GM12878 (cell line): ENCODE data around the gene KCTD8. TPM values are rescaled to one million over a fixed set of nuclear protein-coding genes. Genes with fewer than 3 reads are reported as not detected.

Experiments
- ATAC-seq: fragments of 200-7000 bp; cut with Tn5 transposase; 3 replicates; pipeline ENCODE4 v1.9.1; 2020; ENCODE audit warnings: mild to moderate bottlenecking, moderate library complexity
- BruUV-seq: library from RNA; stranded (reverse); fragments of 400-500 nt; replicated peaks from 2 replicates; lab custom pipeline; 2021; lab: Mats Ljungman, UMichigan
- CTCF ChIA-PET: fragments of 300-600 bp; sonication (Branson Sonifier 250); formaldehyde crosslinking; extraction: SDS; loops from one replicate; lab custom pipeline; 2021; ENCODE audit warnings: inconsistent platforms; lab: Yijun Ruan, JAX
- POLR2A ChIA-PET: fragments of 350-600 bp; formaldehyde crosslinking; extraction: SDS; loops from one replicate; lab custom pipeline; 2021; ENCODE audit warnings: inconsistent platforms; lab: Charles Lee
- RAD21 ChIA-PET: fragments of 300-600 bp; sonication (Branson Sonifier 250); formaldehyde crosslinking; loops from one replicate; lab custom pipeline; 2023; ENCODE audit warnings: antibody characterized with exemption; ENCODE audit not compliant: unreplicated experiment; lab: Charles Lee
- SMC1A ChIA-PET: fragments of 300-600 bp; sonication (Branson Sonifier 250); formaldehyde crosslinking; loops from one replicate; lab custom pipeline; 2023; ENCODE audit not compliant: unreplicated experiment, uncharacterized antibody; lab: Charles Lee
- DNase-seq: peaks from one replicate; pipeline ENCODE4 v3.0.0-alpha.2; 2011; ENCODE audit warnings: low read depth, low spot score
- FAIRE-seq: peaks from 3 replicates; lab custom pipeline; 2011; peaks lifted over from hg19 to GRCh38; lab: Jason Lieb, UNC
- H2AFZ ChIP-seq: 2 replicates; pipeline ENCODE4 v1.6.0; 2011; ENCODE audit warnings: low read depth, low read length, control low read depth; ENCODE audit not compliant: control insufficient read depth
- H3K27ac ChIP-seq: 2 replicates; pipeline ENCODE4 v1.5.1; 2011; ENCODE audit warnings: control low read depth; ENCODE audit not compliant: control insufficient read depth, insufficient read depth
- H3K27me3 ChIP-seq, 2 experiments: replicated peaks in 1 of 2; 2 replicates each; pipeline versions ENCODE4 v1.6.0 to v1.6.1; 2011; ENCODE audit warnings: low read length in 1 of 2; ENCODE audit not compliant: control insufficient read depth in 2 of 2, insufficient read depth in 2 of 2
- H3K36me3 ChIP-seq, 2 experiments: 2 replicates each; pipeline ENCODE4 v1.5.1; 2011; ENCODE audit warnings: low read length in 1 of 2; ENCODE audit not compliant: control insufficient read depth in 2 of 2, insufficient read depth in 2 of 2
- H3K4me1 ChIP-seq: 2 replicates; pipeline ENCODE4 v1.6.1; 2011; ENCODE audit warnings: mild to moderate bottlenecking, low read length, moderate library complexity, mixed read lengths; ENCODE audit not compliant: control insufficient read depth, insufficient read depth
- H3K4me2 ChIP-seq: 2 replicates; pipeline ENCODE4 v1.6.0; 2011; ENCODE audit warnings: control low read depth; ENCODE audit not compliant: control insufficient read depth, insufficient read depth
- H3K4me3 ChIP-seq: fragments of 200-600 bp; sonication (generic); 2 replicates; pipeline ENCODE4 v1.5.1; 2016
- H3K79me2 ChIP-seq: 2 replicates; pipeline ENCODE4 v1.6.0; 2011; ENCODE audit warnings: low read length; ENCODE audit not compliant: control insufficient read depth, insufficient read depth
- H3K9ac ChIP-seq: 2 replicates; pipeline ENCODE4 v1.8.0; 2011; ENCODE audit warnings: low read length, control low read depth, mixed read lengths; ENCODE audit not compliant: control insufficient read depth, insufficient read depth
- H3K9me3 ChIP-seq: replicated peaks from 3 replicates; pipeline ENCODE4 v1.5.1; 2011; ENCODE audit warnings: mild to moderate bottlenecking, low read length; ENCODE audit not compliant: control insufficient read depth, insufficient read depth
- H4K20me1 ChIP-seq: 2 replicates; pipeline ENCODE4 v1.6.0; 2011; ENCODE audit not compliant: control insufficient read depth, insufficient read depth
- ATF2 ChIP-seq: IDR thresholded peaks from 2 replicates; pipeline ENCODE4 v1.6.1; 2012; ENCODE audit warnings: low read length, inconsistent platforms
- BMI1 ChIP-seq: fragments of 450-650 bp; IDR thresholded peaks from 2 replicates; pipeline ENCODE4 v1.6.1; 2016; ENCODE audit warnings: mild to moderate bottlenecking, moderate library complexity, borderline replicate concordance
- FOXK2 ChIP-seq: fragments of 450-650 bp; IDR thresholded peaks from 2 replicates; pipeline ENCODE4 v1.6.1; 2017; ENCODE audit warnings: mild to moderate bottlenecking, moderate library complexity
- FOXM1 ChIP-seq: IDR thresholded peaks from 2 replicates; pipeline ENCODE4 v1.6.1; 2012; ENCODE audit warnings: low read depth, mild to moderate bottlenecking, inconsistent platforms, low read length, moderate library complexity
- NKRF ChIP-seq: fragments of 450-650 bp; conservative IDR thresholded peaks from 2 replicates; pipeline ENCODE4 v1.6.1; 2017; ENCODE audit warnings: mild to moderate bottlenecking, moderate library complexity
- POLR2AphosphoS5 ChIP-seq: IDR thresholded peaks from 2 replicates; pipeline ENCODE4 v1.6.1; 2011; ENCODE audit warnings: mild to moderate bottlenecking, low read length, inconsistent platforms
- PRDM15 ChIP-seq: fragments of 450-650 bp; formaldehyde crosslinking; IDR thresholded peaks from 2 replicates; pipeline ENCODE4 v1.4.0; 2020; ENCODE audit warnings: mild to moderate bottlenecking, moderate library complexity
- RCOR1 ChIP-seq: conservative IDR thresholded peaks from 2 replicates; pipeline ENCODE4 v1.6.1; 2012; ENCODE audit warnings: low read depth, low read length, improper control_type of control experiment
- REST ChIP-seq: IDR thresholded peaks from 2 replicates; pipeline ENCODE4 v1.6.1; 2012; ENCODE audit warnings: mild to moderate bottlenecking, low read depth, low read length
- SMAD5 ChIP-seq: IDR thresholded peaks from 2 replicates; pipeline ENCODE4 v1.6.1; 2016; ENCODE audit warnings: antibody characterized with exemption, low read depth
- SMC3 ChIP-seq: IDR thresholded peaks from 2 replicates; pipeline ENCODE4 v1.6.1; 2011; ENCODE audit warnings: low read length, improper control_type of control experiment, borderline replicate concordance
- SREBF1 ChIP-seq: IDR thresholded peaks from 2 replicates; pipeline ENCODE4 v1.6.1; 2012; ENCODE audit warnings: mild to moderate bottlenecking, low read length
- STAT1 ChIP-seq: fragments of 450-650 bp; conservative IDR thresholded peaks from 2 replicates; pipeline ENCODE4 v1.6.1; 2014; ENCODE audit warnings: antibody characterized with exemption, mild to moderate bottlenecking
- TARDBP ChIP-seq: IDR thresholded peaks from 2 replicates; pipeline ENCODE4 v1.6.1; 2016; ENCODE audit warnings: borderline replicate concordance
- WGBS: methylation state at CpG from one replicate; pipeline ENCODE4 v1.1.6; 2016; ENCODE audit warnings: low lambda C conversion rate; ENCODE audit not compliant: insufficient replicate concordance, insufficient coverage; ENCODE audit errors: missing lambda C conversion rate; 5-methylcytosine and 5-hydroxymethylcytosine counted together
- in situ Hi-C: fragments of 300-500 bp; cut with MboI; formaldehyde crosslinking; loops from 9 replicates; pipeline ENCODE4 v1.14.3; 2018; ENCODE audit warnings: mixed read lengths
- intact Hi-C: fragments of 100-400 bp; cut with micrococcal nuclease; formaldehyde crosslinking; loops from one replicate; pipeline ENCODE4 v1.14.2; 2022; ENCODE audit not compliant: unreplicated experiment
- polyA plus RNA-seq, 11 experiments: library from polyadenylated mRNA; depleted of rRNA in 4 of 11; unstranded in 6 of 11; stranded (reverse) in 5 of 11; fragments of >200 nt; fragmentation: Nextera tagmentation in 4 of 11; fragmentation: Illumina TruSeq in 1 of 11; extraction: Ambion mirVana in 4 of 11; extraction: Trizol in 1 of 11; gene quantifications; 1 replicate in 1 of 11; 2 replicates in 10 of 11; pipeline versions ENCODE4 v1.2.1 to v1.2.3, GENCODE V29; 2011 to 2016; ENCODE audit warnings: inconsistent platforms in 2 of 11, missing spikeins in 2 of 11, low read depth in 1 of 11
- total RNA-seq, 4 experiments: library from RNA; depleted of rRNA in 3 of 4; stranded (reverse); fragments of >200 nt in 3 of 4; fragmentation: Illumina TruSeq in 1 of 4; extraction: Trizol in 1 of 4; gene quantifications; 2 replicates each; pipeline versions ENCODE4 v1.2.1 to v1.2.3, GENCODE V29; 2013 to 2021

The KCTD8 gene
- total and polyA plus RNA-seq, 10 of the 15 experiments (the other 5 are each of a cell fraction or from before 2014, with no cell fraction given): 0.06 TPM; not detected in 9

- H3K9ac ChIP-seq: no peak overlapping the region
- TF ChIP-seq RCOR1: no peak
- no peak for TF ChIP-seq SMC3
- TF ChIP-seq ATF2: no peak
- no peak for TF ChIP-seq STAT1
- no peak for TF ChIP-seq BMI1
- no peak for TF ChIP-seq POLR2AphosphoS5
- no peak for TF ChIP-seq REST
- no peak for TF ChIP-seq SMAD5
- TF ChIP-seq FOXM1: no peak
- TF ChIP-seq FOXK2: no peak
- no peak for TF ChIP-seq NKRF
- TF ChIP-seq PRDM15 (CRISPR knock-in tag): no peak
- no peak for TF ChIP-seq SREBF1
- TF ChIP-seq TARDBP: no peak
Observed at GRCh38 chr4:44446801-44447562, 1.6 kb downstream of the KCTD8 start.

More at GRCh38 chr4:44446801-44447562, 1.6 kb downstream of the KCTD8 start:
- no TSS peak for BruUV-seq
- Histone ChIP-seq H4K20me1 (no peaks in the 10 kb centered on the region), H3K4me2 (no peak overlapping the region), H3K79me2 (no peaks in the 10 kb centered on the region), H3K27me3 (peaks cover 4 to 5% of the 10 kb centered on the region in 2 experiments; a peak in 3 of 4 replicates), H2AFZ (no peak overlapping the region), H3K27ac (no peak overlapping the region), H3K9me3 (no peaks in the 10 kb centered on the region; the same call in 2 of the 3 replicates), H3K4me1 (no peaks in the 10 kb centered on the region), H3K36me3 (no peaks in the 10 kb centered on the region), H3K4me3 (no peak overlapping the region)
- CTCF ChIA-PET: no interaction called here
- SMC1A ChIA-PET: no interaction called here
- ATAC-seq (no peak), DNase-seq (no peak), FAIRE-seq (no peak)
- in situ Hi-C loops (no loop called here), intact Hi-C loops (no loop called here)
- WGBS: 27% methylated on average over 31 of the region's 32 CpGs
- POLR2A ChIA-PET: no interaction called here
- RAD21 ChIA-PET: no interaction called here
